Measurements from ENCODE around the gene PERM1. TPM values are rescaled to one million over a fixed set of nuclear protein-coding genes. Genes with fewer than 3 reads are reported as not detected.

PERM1 gene
- total RNA-seq, 4 donors from 2014 or later = 0.11 to 0.50 (median 0.30) TPM

GRCh38 chr1:984476-984814 is 2.6 kb upstream of the PERM1 start:
- Histone ChIP-seq H3K36me3 (no peaks in the 10 kb centered on the region), H3K27me3 (peaks cover 0 to 56% (median 3%) of the 10 kb centered on the region in 4 donors)
- 59% methylated on average over 12 of the region's 12 CpGs for WGBS

GRCh38 chr1:983798-984475 is 2.0 kb upstream of the PERM1 start:
- no peak for DNase-seq (ENCODE audit: extremely low spot score)
- intact Hi-C loops (cut with DNase I) = loop anchor here (2.0 kb wide), 1 partner anchor 79 kb away; no protein-coding TSS in a partner anchor
- Histone ChIP-seq H3K36me3 (no peaks in the 10 kb centered on the region), H3K27me3 (peaks cover 0 to 61% (median 3%) of the 10 kb centered on the region in 4 donors), H3K4me3 (peak overlapping the region in 3 of 4 donors; percentile 22 to 42 (median 28)), H3K27ac (replicated peaks in 1 of 4) (no peak overlapping the region), H3K9me3 (no peaks in the 10 kb centered on the region), H3K4me1 (peaks cover 4 to 8% (median 7%) of the 10 kb centered on the region in 4 donors)
- WGBS = 16% methylated on average over 21 of the region's 29 CpGs
- TF ChIP-seq POLR2AphosphoS5 (IDR thresholded peaks at IDR 0.05) (no peak), EP300 (IDR thresholded peaks at IDR 0.05) (no peak), CTCF (IDR thresholded peaks at IDR 0.05) (peak; percentile 70 to 99 (median 91))

More at GRCh38 chr1:984476-984814, 2.6 kb upstream of the PERM1 start:
- H3K4me3 ChIP-seq = peak overlapping the region in 3 of 4 donors; percentile 22 to 42 (median 28)
- no peak overlapping the region for H3K27ac ChIP-seq (replicated peaks in 1 of 4)
- peak in 1 of 3 experiments; percentile 19 for TF ChIP-seq CTCF (IDR thresholded peaks at IDR 0.05)
- no peak for TF ChIP-seq POLR2A (IDR thresholded peaks at IDR 0.05; ENCODE audit: low read depth)
- intact Hi-C loops (cut with DNase I) = loop anchor here (2.0 kb wide), 1 partner anchor 78 kb away; no protein-coding TSS in a partner anchor
- peaks cover 4 to 8% (median 7%) of the 10 kb centered on the region in 4 donors for H3K4me1 ChIP-seq
- DNase-seq (ENCODE audit: extremely low spot score) = no peak
- no peaks in the 10 kb centered on the region for H3K9me3 ChIP-seq

- no peak for TF ChIP-seq POLR2A (IDR thresholded peaks at IDR 0.05; ENCODE audit: low read depth)
- no peak for TF ChIP-seq POLR2AphosphoS5 (IDR thresholded peaks at IDR 0.05)
- no peak for TF ChIP-seq EP300 (IDR thresholded peaks at IDR 0.05)
- no peak for TF ChIP-seq CTCF (IDR thresholded peaks at IDR 0.05)
- Histone ChIP-seq H3K27me3 (peaks cover 0 to 71% (median 3%) of the 10 kb centered on the region in 4 donors), H3K27ac (replicated peaks in 1 of 4) (no peak overlapping the region), H3K36me3 (no peaks in the 10 kb centered on the region), H3K4me3 (no peak overlapping the region), H3K4me1 (peaks cover 4 to 8% (median 7%) of the 10 kb centered on the region in 4 donors), H3K9me3 (no peaks in the 10 kb centered on the region)
- DNase-seq (ENCODE audit: extremely low spot score) = no peak
- intact Hi-C loops (cut with DNase I) = no loop called here
- 81% methylated on average over 28 of the region's 43 CpGs for WGBS
These were observed 1.0 kb upstream of the PERM1 start for GRCh38 chr1:982765-983436.

- intact Hi-C loops (cut with DNase I) = no loop called here
- peaks cover 0 to 72% (median 3%) of the 10 kb centered on the region in 4 donors for H3K27me3 ChIP-seq
- no peak overlapping the region for H3K4me3 ChIP-seq
These were observed 370 bp downstream of the PERM1 start for GRCh38 chr1:981491-981954.

More at GRCh38 chr1:981491-981954, 370 bp downstream of the PERM1 start:
- no peak for DNase-seq (ENCODE audit: extremely low spot score)
- TF ChIP-seq POLR2A (IDR thresholded peaks at IDR 0.05; ENCODE audit: low read depth) (no peak), EP300 (IDR thresholded peaks at IDR 0.05) (no peak), POLR2AphosphoS5 (IDR thresholded peaks at IDR 0.05) (no peak), CTCF (IDR thresholded peaks at IDR 0.05) (no peak)
- H3K4me1 ChIP-seq = peaks cover 4 to 8% (median 7%) of the 10 kb centered on the region in 4 donors
- 85% methylated on average over 16 of the region's 21 CpGs for WGBS
- no peaks in the 10 kb centered on the region for H3K36me3 ChIP-seq
- H3K9me3 ChIP-seq = no peaks in the 10 kb centered on the region
- no peak overlapping the region for H3K27ac ChIP-seq (replicated peaks in 1 of 4)

Data from esophagus muscularis mucosa (tissue), 4 donors.